Motor neuron (in vitro differentiated cells): ENCODE results near the gene CNNM3. TPM values are rescaled to one million over a fixed set of nuclear protein-coding genes. Genes with fewer than 3 reads are reported as not detected.

Source experiments
- ATAC-seq, 8 experiments: fragments of 200-7000 bp; cut with Tn5 transposase; replicated peaks in 6 of 8; 2 replicates each; pipeline ENCODE4 v1.8.0; 2021; ENCODE audit warnings: mild to moderate bottlenecking in 8 of 8, moderate library complexity in 8 of 8
- H3K27ac ChIP-seq, 2 donors: fragments of 250-450 bp; sonication (Bioruptor Pico); 2 replicates each; pipeline ENCODE4 v1.9.0; 2021; ENCODE audit warnings: antibody characterized with exemption in 2 of 2, mild to moderate bottlenecking in 2 of 2, moderate library complexity in 1 of 2
- H3K4me1 ChIP-seq, 2 donors: fragments of 250-450 bp; sonication (Bioruptor Pico); replicated peaks in 1 of 2; 2 replicates each; pipeline ENCODE4 v1.6.1; 2021; ENCODE audit warnings: antibody characterized with exemption in 2 of 2, mild to moderate bottlenecking in 2 of 2, moderate library complexity in 1 of 2
- H3K4me3 ChIP-seq, 5 donors: fragments of 250-450 bp; sonication (Bioruptor Pico); 2 replicates each; pipeline ENCODE4 v1.9.0; 2021; ENCODE audit warnings: antibody characterized with exemption in 5 of 5, mild to moderate bottlenecking in 5 of 5, moderate library complexity in 4 of 5
- WGBS, 10 experiments: fragments of 450-650 bp; shearing (Covaris generic); methylation state at CpG; one replicate each; pipeline ENCODE4 v1.0.0; 2022; 5-methylcytosine and 5-hydroxymethylcytosine counted together
- in situ Hi-C, 9 experiments: fragments of 400-800 bp; cut with MboI; loops; one replicate each; pipeline ENCODE4 v1.15.0; 2021; ENCODE audit warnings: low sequenced_read_pairs in 9 of 9, low pct_unique_long_range_greater_than_20kb in 2 of 9; ENCODE audit not compliant: unreplicated experiment in 9 of 9
- total RNA-seq, 8 experiments: library from RNA; unstranded; fragments of 300-600 nt; gene quantifications; 2 replicates each; pipeline versions ENCODE4 v1.2.3 to v1.2.4, GENCODE V29; 2022

Gene CNNM3
- total RNA-seq, 8 experiments from 2014 or later, result 6.0 to 19.6 (median 9.3) TPM

GRCh38 chr2:96883306-96883705 is 67.2 kb downstream of the CNNM3 start:
- in situ Hi-C loops, result no loop called here
- Histone ChIP-seq H3K27ac (no peak overlapping the region), H3K4me3 (no peak overlapping the region), H3K4me1 (peaks cover 14 to 24% of the 10 kb centered on the region in 2 donors)
- 47 to 100% (median 90%) methylated on average over 1 to 7 of the region's 9 CpGs; no CpG with 5 or more reads in 5 of the 10 experiments for WGBS, 10 experiments
- ATAC-seq, result no peak

Other genes starting within 250 kb of the CNNM3 start
- 10 to 100 TPM; 19.1 to 60.1 (median 41.6) TPM for gene KANSL3, start 178.0 kb upstream of the CNNM3 start, total RNA-seq
- gene FER1L5, start 173.5 kb upstream of the CNNM3 start, total RNA-seq, result under 1 TPM; 0.07 to 0.73 (median 0.31) TPM
- gene LMAN2L, start 76.2 kb upstream of the CNNM3 start, total RNA-seq, result 10 to 100 TPM; 13.2 to 54.0 (median 18.4) TPM
- 10 to 100 TPM in 1 of 8 experiments, 1 to 10 TPM in 7; 2.0 to 15.7 (median 6.1) TPM for gene CNNM4, start 55.4 kb upstream of the CNNM3 start, total RNA-seq
- gene ANKRD23, start 27.8 kb downstream of the CNNM3 start, total RNA-seq, result 1 to 10 TPM; 1.9 to 5.6 (median 3.7) TPM
- gene ANKRD39, start 41.7 kb downstream of the CNNM3 start, total RNA-seq, result 10 to 100 TPM in 7 of 8 experiments, 1 to 10 TPM in 1; 9.2 to 22.8 (median 15.2) TPM
- gene SEMA4C, start 53.8 kb downstream of the CNNM3 start, total RNA-seq, result 10 to 100 TPM; 11.8 to 56.4 (median 27.9) TPM
- 10 to 100 TPM in 2 of 8 experiments, 1 to 10 TPM in 1, under 1 TPM in 5; 0.21 to 36.2 (median 0.69) TPM for gene FAM178B, start 170.3 kb downstream of the CNNM3 start, total RNA-seq